Right cardiac atrium (tissue), 5 donors: Measurements from ENCODE around the gene SRP68. TPM values are rescaled to one million over a fixed set of nuclear protein-coding genes. Genes with fewer than 3 reads are reported as not detected.

ENCODE experiments used
- ATAC-seq, 2 donors: fragments of 200-7000 bp; cut with Tn5 transposase; one replicate each; pipeline versions ENCODE4 v1.8.0 to v1.9.1; 2020; ENCODE audit warnings: moderate library complexity in 2 of 2, mild to moderate bottlenecking in 1 of 2
- DNase-seq, 3 donors: peaks; one replicate each; pipeline ENCODE4 v3.0.0-alpha.2; 2020
- H3K27ac ChIP-seq: one replicate; pipeline ENCODE4 v1.5.1; 2013; ENCODE audit warnings: mild to moderate bottlenecking, low read length, control low read depth, moderate library complexity
- H3K27me3 ChIP-seq: one replicate; pipeline ENCODE4 v1.6.1; 2013; ENCODE audit not compliant: control insufficient read depth, insufficient read depth
- H3K4me1 ChIP-seq: one replicate; pipeline ENCODE4 v1.6.1; 2013; ENCODE audit warnings: low read length; ENCODE audit not compliant: control insufficient read depth, insufficient read depth
- H3K4me3 ChIP-seq: one replicate; pipeline ENCODE4 v1.5.1; 2013; ENCODE audit warnings: low read length, control low read depth
- H3K9me3 ChIP-seq: one replicate; pipeline ENCODE4 v1.6.1; 2013; ENCODE audit warnings: low read length; ENCODE audit not compliant: control insufficient read depth
- WGBS: extraction: QIAGEN DNeasy Blood & Tissue Kit; methylation state at CpG from one replicate; pipeline ENCODE4 v1.1.7; 2013; 5-methylcytosine and 5-hydroxymethylcytosine counted together
- intact Hi-C, 4 donors: fragments of 100-400 bp; cut with DNase I; formaldehyde crosslinking; loops; one replicate each; pipeline versions ENCODE4 v1.11.0 to v1.14.0; 2022 to 2023
- polyA plus RNA-seq: library from polyadenylated mRNA; stranded (reverse); fragments of 200-250 nt; gene quantifications from one replicate; pipeline ENCODE4 v1.2.3, GENCODE V29; 2013
- total RNA-seq, 4 donors: library from RNA; stranded (reverse); fragmentation: NEBNext Ultra II Directional; extraction: Animal tissue kit (Norgen Biotek cat#: 25700); gene quantifications; one replicate each; pipeline ENCODE4 v1.2.1, GENCODE V29; 2021
- donor health status: healthy with polysubstance abuse.
- donor health status: DM: no; HTN: yes; CAD: no.
- donor health status: DM: no; HTN: no; CAD: no.
- donor health status: DM: no; HTN: yes; CAD: no; lungs with severe emphysema.
- donor health status: DM: yes; HTN: yes; CAD: no.

Gene SRP68
- total and polyA plus RNA-seq, 5 donors, result 34.6 to 63.5 (median 61.3) TPM

DNA sequence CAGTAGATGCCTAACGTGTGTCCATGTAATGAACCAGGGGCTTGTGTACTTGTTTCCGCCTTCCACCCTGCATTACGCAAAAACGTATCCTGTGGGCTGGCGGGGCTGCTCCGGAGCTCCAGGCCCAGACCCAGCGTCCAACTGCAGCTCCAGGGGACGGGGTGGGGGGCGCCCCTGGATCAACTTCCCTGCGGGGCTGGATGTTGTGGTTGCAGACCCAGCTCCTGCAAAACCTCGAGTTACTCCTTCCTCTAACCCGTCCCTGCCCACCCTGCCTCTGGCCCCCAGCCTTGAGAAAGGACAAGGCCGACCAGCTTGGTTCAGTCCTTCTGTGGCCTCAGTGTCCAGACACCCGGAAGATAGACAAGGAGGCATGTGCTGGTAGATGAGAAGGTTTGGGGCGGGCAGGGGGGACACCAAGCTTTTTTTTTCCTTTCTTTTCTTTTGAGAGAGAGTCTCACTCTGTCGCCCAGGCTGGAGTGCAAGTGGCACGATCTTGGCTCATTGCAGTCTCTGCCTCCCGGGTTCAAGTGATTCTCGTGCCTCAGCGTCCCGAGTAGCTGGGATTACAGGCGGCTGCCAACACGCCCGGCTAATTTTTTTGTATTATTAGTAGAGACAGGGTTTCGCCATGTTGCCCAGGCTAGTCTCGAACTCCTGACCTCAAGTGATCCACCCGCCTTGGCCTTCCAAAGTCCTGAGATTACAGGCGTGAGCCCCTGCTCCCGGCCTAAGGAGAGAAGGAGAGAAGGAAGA, 32.0 kb upstream of the SRP68 start:
- Histone ChIP-seq H3K27ac (peak overlapping the region; percentile 76), H3K27me3 (no peaks in the 10 kb centered on the region), H3K4me1 (no peaks in the 10 kb centered on the region), H3K9me3 (no peaks in the 10 kb centered on the region), H3K4me3 (peak overlapping the region; percentile 74)
- ATAC-seq (peak; percentile 5 to 18), DNase-seq (no peak)
- intact Hi-C loops, result no loop called here
- 87% methylated on average over 29 of the region's 29 CpGs for WGBS

DNA sequence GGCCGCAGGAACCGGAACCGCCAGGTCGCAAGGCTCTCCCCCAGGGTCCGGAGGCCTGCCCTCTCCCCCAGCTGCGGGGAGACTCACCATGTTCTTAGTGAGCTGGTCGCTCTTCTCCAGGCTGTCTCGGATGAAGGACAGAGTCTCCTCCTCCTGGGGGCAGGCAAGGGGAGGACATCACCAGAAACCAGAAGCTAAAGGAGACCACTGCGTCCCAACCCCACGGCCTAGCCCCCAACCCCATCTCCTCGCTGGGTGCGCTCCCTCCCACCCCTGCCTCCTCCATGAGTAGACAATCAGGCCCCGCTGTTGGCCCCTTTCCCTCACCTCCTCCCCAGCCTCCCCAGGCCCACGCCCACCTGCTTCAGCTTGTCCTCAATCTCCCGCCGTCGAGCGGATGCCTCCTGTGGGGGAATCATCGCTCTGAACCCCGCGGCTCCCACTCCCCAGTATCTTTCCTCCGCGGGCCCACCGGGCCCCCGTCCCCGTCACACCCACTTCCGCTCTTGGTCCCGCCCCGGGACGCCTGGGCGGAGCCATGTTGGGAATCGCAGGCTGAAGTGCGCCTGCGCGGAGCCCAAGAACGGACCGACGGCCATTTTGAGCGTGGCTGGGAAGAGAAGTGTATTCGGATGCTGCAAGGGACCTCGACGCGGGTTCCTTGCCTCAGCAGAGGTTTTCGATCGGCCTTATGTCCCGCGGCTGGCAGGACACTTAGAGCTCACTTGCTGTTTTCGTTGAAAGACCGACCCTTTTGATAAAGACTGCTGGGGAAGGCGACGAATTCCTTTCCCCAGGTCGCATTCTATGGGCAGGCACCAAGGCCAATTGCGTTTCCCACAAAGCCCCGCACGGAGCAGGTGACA, 31.2 kb upstream of the SRP68 start, which contains the start of gene EXOC7:
Gene EXOC7 (minus strand): TSS at position 514 of the 866 bp plus-strand sequence. CDS start 95 bp downstream, at position 419.
- peak; percentile 97 for ATAC-seq

DNA sequence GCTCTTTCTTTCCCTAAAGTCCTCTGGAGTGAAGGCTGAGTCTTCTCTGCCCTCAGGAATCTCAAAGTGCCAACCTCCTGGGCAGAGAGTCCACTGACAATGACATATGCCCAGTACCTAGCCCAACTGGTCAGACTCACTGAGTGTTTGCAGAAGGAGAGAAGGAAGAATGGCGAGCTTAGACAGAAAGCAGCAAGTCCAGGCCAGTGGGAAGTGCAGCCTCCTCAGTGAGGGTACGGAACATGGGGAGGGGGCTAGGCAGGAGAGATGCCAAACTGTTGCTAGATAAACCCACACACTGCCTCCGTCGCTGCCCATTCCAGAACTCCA, 30.6 kb upstream of the SRP68 start:
- intact Hi-C loops, result no loop called here
- Histone ChIP-seq H3K4me3 (peak overlapping the region; percentile 74), H3K27me3 (no peaks in the 10 kb centered on the region), H3K9me3 (no peaks in the 10 kb centered on the region), H3K27ac (peak overlapping the region; percentile 9), H3K4me1 (no peaks in the 10 kb centered on the region)
- DNase-seq, result no peak
- peak in 1 of 2 donors; percentile 22 for ATAC-seq
- WGBS, result under 1% methylated on average over 4 of the region's 4 CpGs

More for the DNA sequence above, 31.2 kb upstream of the SRP68 start, which contains the start of gene EXOC7:
- no peaks in the 10 kb centered on the region for H3K9me3 ChIP-seq
- DNase-seq, result peak; percentile 91 to 97 (median 96)
- peak within 1 kb of the TSS; percentile 74 for H3K4me3 ChIP-seq
- no peaks in the 10 kb centered on the region for H3K27me3 ChIP-seq
- intact Hi-C loops, result no loop called here
- H3K27ac ChIP-seq, result peak within 1 kb of the TSS; percentile 76
- no peaks in the 10 kb centered on the region for H3K4me1 ChIP-seq
- WGBS, result 4% methylated on average over 55 of the region's 55 CpGs

DNA sequence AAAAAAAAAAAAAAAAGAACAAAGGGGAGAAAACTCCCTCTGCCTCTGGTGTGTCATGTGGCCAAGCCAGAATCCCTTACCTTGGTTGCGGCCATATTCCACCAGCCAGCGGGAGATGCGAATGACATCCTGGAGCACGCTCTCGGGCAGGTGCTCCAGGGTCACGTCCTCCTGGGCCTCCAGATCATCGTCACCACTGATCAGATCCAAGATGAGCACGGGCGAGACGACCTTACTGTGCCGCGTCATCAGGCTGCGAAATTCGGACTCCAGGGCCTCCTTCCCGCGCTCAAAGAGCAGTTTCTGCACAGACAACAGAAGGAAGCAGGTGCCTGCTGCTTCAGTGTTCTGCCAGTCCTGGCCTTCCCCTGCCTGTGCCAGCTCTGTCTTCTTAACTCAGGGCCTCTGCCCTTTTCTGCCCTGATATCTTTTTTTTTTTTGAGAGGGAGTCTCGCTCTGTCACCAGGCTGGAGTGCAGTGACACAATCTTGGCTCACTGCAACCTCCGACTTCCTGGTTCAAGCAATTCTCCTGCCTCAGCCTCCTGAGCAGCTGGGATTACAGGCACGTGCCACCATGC, 25.5 kb upstream of the SRP68 start:
- Histone ChIP-seq H3K9me3 (no peaks in the 10 kb centered on the region), H3K27ac (no peak overlapping the region), H3K4me3 (no peak overlapping the region), H3K4me1 (no peaks in the 10 kb centered on the region), H3K27me3 (no peaks in the 10 kb centered on the region)
- no peak for ATAC-seq
- no peak for DNase-seq
- WGBS, result 96% methylated on average over 19 of the region's 19 CpGs
- intact Hi-C loops, result no loop called here

DNA sequence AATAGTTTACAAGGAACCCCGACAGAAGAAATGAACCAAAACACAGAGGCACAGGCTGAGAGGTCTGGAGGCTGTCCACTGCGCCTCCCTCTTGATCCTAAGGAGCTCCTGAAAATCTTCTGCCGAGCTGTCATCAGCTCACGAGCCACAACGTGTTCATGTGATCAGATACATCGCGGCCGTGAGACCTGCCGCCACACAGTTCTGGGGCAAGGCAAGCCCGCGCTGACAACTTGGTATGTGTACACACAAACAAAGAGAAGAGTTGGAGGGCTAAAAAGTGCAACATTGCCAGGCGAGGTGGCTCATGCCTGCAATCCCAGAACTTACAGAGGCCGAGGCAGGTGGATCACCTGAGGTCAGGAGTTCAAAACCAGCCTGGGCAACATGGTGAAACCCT, 23.6 kb upstream of the SRP68 start:
- no peak for ATAC-seq
- no peaks in the 10 kb centered on the region for H3K9me3 ChIP-seq
- DNase-seq, result no peak
- no peak overlapping the region for H3K27ac ChIP-seq
- WGBS, result 81% methylated on average over 13 of the region's 13 CpGs
- no peaks in the 10 kb centered on the region for H3K27me3 ChIP-seq
- H3K4me3 ChIP-seq, result no peak overlapping the region
- H3K4me1 ChIP-seq, result no peaks in the 10 kb centered on the region
- intact Hi-C loops, result no loop called here

DNA sequence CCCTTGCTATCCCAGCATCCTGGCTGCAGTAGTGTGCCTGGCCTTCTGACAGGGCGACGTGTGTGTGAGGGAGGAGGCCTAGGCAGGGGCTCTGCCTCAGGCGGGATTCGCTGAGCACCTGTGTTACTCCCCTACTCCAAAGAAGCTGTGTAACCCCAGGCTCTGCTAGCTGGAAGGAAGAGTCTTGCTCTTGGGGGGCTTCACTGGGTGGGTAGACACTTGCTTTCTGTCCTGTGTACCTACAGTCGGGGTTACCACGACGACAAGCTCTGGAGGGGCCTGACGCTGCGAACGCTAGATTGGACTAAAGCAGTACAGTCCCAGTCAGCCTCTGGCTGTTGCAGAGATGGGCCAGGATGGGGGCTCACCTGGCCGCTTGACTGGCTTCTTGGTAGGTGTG, 21.7 kb upstream of the SRP68 start:
- H3K9me3 ChIP-seq, result no peaks in the 10 kb centered on the region
- no peaks in the 10 kb centered on the region for H3K4me1 ChIP-seq
- no peak overlapping the region for H3K4me3 ChIP-seq
- DNase-seq (no peak), ATAC-seq (no peak)
- no peak overlapping the region for H3K27ac ChIP-seq
- WGBS, result 96% methylated on average over 11 of the region's 11 CpGs
- no peaks in the 10 kb centered on the region for H3K27me3 ChIP-seq
- intact Hi-C loops, result no loop called here

DNA sequence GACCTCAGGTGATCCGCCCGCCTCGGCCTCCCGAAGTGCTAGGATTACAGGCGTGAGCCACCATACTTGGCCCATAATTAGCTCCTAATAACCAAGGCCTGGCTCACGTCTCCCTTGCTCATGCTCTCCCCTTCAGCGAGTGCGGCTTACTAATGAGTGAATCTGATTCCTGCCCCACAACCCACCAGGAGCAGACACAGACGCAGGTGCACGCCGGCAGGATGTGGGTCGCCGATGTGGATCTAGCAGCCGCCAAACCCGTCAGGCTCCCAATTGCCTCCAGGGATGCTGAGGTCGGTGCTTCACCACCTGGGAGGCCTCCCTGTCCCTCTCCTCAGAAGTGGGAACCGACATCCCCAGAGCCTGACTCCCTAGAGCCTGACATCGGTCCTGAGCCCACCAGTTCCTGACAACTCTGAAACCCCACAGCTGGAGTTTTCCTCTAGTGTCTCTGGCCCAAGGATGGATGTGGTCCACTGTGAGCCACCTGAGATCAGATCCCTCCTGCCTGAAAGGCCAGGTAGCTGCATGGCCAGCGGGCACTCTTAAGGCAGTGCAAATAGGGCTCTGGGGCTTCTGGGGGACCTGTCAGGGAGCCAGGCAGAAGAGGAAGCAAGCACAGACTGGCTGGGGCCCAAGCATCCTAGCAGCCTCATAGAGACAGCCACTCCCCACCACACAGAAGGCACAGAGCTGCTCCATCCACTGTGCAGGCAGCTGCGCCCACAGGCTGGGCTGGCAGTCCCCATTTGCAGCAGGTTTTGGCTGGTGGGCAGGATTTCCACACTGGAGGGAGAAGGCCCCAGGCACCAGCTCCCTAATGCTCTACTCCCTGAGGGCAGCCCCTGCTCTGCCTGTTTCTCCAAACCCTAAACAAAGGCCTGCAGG, 20.5 kb upstream of the SRP68 start:
- H3K4me1 ChIP-seq, result no peaks in the 10 kb centered on the region
- H3K27me3 ChIP-seq, result no peaks in the 10 kb centered on the region
- intact Hi-C loops, result no loop called here
- no peaks in the 10 kb centered on the region for H3K9me3 ChIP-seq
- ATAC-seq (no peak), DNase-seq (no peak)
- no peak overlapping the region for H3K4me3 ChIP-seq
- 95% methylated on average over 20 of the region's 20 CpGs for WGBS
- no peak overlapping the region for H3K27ac ChIP-seq

DNA sequence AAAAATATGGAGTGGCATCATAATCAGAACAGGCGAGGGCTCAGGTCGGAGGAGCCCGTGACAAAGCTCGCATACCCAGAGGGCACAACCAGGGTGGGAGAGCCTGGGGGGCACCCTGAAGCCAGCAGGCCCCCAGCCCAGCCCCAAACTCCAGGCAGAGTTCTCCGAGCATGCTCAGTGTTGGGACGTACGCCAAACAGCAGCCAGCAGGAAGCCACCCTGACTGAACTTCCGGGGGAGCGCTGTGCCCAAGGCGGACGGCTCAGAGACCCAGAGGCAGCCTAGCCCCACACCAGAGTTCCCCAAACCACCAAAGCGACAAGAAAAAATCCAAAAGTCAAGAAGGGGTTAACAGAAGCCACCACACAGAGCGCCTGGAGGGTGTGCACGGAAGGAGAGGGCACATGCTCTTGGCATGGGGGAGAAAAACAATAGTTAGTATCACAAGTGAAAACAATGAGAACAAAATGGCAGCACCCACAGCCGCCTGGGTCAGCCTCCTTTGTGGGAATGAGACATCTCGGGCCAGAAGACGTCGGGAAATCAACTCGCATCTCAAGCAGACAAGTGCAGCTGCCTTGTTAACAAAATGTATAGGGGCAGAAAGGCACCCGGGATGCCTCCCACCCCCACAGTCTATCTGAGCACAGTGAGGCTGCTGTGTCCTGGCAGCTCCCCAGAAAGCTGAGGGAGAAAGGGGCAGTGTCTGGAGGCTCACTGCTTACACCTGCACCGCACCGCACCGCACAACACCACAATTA, 19.4 kb upstream of the SRP68 start:
- Histone ChIP-seq H3K4me1 (no peaks in the 10 kb centered on the region), H3K27ac (no peak overlapping the region), H3K9me3 (no peaks in the 10 kb centered on the region), H3K4me3 (no peak overlapping the region), H3K27me3 (no peaks in the 10 kb centered on the region)
- intact Hi-C loops, result loop anchor here in 1 of 4 donors (2.0 kb wide), 1 partner anchor 19 kb away; the partner anchor contains the start of gene SRP68
- DNase-seq (no peak), ATAC-seq (peak in 1 of 2 donors; percentile 5)
- WGBS, result 73% methylated on average over 23 of the region's 23 CpGs

DNA sequence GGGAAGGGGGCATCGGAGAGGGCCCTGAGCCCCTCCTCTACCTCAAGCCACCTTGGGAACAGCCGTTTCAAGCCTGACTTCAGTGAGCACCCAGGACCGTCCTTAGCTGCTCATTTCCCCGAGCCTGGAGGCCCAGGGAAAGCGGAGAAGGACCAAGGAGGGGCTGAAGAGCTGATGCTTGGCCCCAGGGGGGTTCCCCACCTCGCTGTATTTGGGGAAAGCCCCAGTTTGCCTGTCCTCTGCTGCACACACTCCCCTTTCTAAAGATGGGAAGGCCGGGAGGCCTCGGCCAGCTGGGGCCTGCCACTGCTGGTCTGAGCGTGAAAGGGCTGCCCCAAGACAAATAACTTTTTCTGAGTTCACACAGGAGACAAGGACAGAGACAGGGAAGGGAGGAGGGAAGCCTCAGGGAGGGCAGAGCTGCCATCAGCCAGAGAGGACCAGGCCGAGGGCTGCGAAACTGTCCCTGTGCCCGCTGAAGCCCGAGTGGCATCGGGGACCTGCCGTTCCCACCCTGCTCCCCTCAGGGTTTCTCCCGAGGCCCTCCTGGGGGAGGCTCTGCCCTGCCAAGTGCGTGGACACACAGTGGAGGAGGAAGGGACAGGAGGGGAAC, 18.3 kb upstream of the SRP68 start:
- DNase-seq, result no peak
- ATAC-seq, result no peak
- no peaks in the 10 kb centered on the region for H3K9me3 ChIP-seq
- intact Hi-C loops, result loop anchor here in 1 of 4 donors (2.0 kb wide), 1 partner anchor 18 kb away; the partner anchor contains the start of gene SRP68
- H3K4me1 ChIP-seq, result no peaks in the 10 kb centered on the region
- no peak overlapping the region for H3K27ac ChIP-seq
- WGBS, result 94% methylated on average over 17 of the region's 17 CpGs
- no peaks in the 10 kb centered on the region for H3K27me3 ChIP-seq
- no peak overlapping the region for H3K4me3 ChIP-seq
